DMS 273 (cell line): Measurements from ENCODE around the gene SENP8.
"Not testable (repeated sequence)": the region's sequence is repeated elsewhere in the genome, so short reads cannot be mapped to it uniquely, and the experiment has no call there.

Experiments
- DNase-seq: peaks from one replicate; lab custom pipeline; 2025; ENCODE audit not compliant: unreplicated experiment; lab: John Stamatoyannopoulos, UW

Gene SENP8

DNA sequence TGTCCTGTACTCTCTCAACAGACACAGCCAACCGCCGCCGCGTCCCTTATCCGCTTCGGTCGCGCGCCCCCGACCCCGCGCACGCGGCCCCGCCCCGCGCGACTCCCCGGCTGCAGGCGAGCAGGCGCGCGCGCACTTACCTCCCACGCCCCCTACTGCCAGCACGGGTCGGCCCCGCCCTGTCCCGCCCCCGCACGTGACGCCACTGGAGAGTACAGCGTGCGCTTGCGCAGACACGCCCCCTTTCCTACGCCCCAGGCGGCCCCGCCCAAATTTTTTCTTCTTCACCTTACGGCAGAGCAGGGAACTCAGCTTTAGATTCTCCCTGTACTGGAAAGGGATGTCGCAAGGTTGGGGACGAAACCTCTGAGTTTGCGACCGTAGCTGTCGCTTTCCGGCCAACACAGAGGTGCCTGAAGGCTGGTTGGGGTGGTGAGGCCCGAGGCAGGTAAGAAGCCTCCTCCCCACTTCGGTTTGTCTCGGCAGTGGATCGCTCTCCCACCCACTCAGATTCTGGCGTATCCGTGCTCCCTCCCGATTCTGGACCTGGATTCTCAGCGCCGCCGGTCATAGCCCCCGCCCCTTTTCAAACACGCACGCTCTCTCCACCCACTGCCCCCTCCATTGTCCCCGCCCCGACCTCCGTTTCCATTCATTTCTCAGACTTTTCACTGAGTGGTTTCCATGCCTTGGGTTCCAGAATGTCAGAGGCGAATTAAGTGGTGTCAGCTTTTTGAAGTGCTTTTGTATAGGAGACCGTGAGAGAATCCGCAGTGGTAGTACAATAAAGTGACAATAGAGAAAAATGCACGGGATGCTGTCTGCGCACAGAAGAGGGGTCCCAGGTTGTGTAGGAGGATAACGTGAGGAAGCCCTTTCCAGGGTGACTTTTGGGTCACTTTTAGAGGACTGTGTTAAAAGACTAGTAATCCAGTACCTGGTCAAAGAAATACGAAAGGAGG is at the start of gene SENP8, which contains the start of gene MYO9A:
Gene SENP8 (plus strand): TSS at position 387 of the 962 bp plus-strand sequence. CDS start 21,221 bp downstream, outside the sequence.
Gene MYO9A (minus strand): TSS at position 134 of the 962 bp plus-strand sequence. CDS start 71,587 bp downstream, outside the sequence.
- DNase-seq, result peak; percentile 98

GRCh38 chr15:72068856-72069255 is 49.3 kb upstream of the SENP8 start:
- DNase-seq, result no peak

DNA sequence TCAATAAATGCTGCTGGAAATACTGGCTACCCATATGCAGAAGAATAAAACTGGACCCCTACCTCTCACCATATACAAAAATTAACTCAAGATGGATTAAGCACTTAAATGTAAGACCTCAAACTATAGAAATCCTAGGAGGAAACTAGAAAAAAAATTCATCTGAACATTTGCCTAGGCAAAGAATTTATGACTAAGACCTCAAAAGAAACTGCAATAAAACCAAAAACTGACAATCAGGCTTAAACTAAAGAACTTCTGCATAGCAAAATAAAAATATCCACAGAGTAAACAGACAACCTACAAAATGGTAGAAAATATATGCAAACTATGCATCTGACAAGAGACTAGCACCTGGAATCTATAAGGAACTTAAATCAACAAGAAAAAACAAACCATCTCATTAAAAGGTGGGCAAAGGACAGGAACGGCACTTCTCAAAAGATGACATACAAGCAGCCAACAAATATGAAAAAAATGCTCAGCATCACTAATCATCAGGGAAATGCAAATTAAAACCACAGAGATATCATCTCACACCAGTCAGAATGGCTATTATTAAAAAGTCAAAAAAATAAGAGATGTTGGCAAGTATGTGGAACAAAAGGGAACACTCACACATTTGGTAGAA is 47.3 kb upstream of the SENP8 start:
- DNase-seq, result no peak

DNA sequence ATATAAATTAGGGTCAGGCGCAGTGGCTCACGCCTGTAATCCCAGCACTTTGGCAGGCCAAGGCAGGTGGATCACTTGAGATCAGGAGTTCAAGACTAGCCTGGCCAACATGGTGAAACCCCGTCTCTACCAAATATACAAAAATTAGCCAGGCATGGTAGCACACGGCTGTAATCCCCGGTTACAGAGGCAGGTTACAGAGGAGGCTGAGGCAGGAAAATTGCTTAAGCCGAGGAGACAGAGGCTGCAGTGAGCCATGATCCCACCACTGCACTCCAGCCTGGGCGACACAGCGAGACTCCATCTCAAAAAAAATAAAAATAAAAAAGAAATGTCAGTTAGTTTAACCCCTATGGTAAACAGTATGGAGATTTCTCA is 46.8 kb upstream of the SENP8 start:
- DNase-seq, result not testable (repeated sequence)

DNA sequence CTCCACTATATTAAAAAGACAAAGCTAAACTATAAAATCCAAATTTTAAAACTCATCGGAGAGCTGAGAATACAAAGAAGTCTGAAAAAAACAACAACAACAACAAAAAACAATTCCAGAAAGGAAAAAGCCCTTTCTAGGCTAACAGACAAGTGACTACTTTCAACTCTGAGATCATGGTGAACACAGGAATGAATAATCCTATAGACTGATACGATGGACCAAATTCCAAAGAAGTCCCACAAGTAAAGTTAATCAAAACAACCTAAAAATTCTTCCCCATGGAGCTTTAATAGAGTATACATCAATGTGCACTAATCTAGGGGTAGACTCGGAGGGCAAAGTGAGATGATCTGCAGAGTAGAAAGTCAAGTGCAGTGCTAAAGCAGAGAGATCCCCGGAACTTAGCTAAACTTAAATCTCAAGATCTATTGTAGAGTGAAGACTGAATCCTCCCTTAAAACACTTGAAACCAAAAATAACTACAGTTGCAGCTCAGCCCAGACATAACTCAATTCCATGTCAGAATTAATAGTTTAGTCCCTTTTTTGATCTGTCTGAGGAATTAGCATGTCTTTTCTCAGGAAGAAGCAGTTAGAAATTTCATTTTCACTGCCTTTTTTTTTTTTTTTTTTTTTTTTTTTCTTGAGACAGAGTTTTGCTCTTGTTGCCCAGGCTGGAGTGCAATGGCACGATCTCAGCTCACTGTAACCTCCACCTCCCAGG is 43.7 kb upstream of the SENP8 start:
- no peak for DNase-seq

- no peak for DNase-seq
Measured at GRCh38 chr15:72077950-72078349, 40.3 kb upstream of the SENP8 start.

- no peak for DNase-seq
Measured at GRCh38 chr15:72078887-72079286, 39.3 kb upstream of the SENP8 start.

DNA sequence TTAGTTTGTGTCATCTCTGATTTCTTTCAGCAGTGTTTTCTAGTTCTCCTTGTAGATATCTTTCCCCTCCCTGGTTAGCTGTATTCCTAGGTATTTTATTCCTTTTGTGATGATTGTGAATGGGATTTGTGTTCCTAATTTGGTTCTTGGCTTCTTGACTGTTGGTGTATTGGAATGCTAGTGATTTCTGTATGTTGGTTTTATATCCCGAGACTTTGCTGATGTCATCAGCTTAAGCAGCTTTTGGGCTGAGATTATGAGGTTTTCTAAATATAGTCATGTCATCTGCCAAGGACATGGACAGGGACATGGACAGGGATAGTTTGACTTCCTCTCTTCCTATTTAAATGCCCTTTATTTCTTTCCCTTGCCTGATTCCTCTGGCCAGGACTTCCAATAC is 36.0 kb upstream of the SENP8 start:
- no peak for DNase-seq

DNA sequence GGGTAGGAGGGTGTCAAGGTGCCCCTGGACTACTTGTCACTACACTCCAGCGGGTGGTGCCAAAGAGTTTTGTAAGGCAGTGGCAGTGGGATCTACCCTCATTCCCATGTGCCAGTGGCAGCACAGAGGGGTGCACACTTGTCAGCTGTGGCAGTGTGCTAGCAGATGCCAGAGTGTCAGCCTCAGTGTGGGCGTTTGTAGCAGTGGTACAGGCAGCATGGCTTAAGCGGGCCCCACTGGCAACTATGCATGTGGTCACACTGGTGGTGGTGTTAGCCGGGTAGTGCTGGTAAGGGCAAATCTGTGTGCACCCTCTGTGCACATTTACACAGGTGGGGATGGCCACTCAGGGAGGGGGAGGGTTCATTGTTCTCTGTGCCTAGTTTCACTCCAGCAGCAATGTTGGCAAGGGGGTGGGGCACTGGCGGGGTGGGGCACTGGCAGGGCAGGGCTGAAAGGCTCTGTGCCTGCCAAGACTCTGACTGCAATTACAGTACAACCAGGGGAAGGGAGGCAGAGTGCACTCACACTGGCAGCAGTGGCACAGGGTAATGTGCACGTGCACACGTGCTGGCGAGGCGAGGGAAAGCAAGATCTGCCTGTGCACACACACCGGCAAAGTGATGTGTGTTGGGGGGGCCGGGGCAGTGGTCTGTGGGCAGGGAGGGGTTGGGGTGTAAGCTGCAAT is 32.0 kb upstream of the SENP8 start:
- no peak for DNase-seq

DNA sequence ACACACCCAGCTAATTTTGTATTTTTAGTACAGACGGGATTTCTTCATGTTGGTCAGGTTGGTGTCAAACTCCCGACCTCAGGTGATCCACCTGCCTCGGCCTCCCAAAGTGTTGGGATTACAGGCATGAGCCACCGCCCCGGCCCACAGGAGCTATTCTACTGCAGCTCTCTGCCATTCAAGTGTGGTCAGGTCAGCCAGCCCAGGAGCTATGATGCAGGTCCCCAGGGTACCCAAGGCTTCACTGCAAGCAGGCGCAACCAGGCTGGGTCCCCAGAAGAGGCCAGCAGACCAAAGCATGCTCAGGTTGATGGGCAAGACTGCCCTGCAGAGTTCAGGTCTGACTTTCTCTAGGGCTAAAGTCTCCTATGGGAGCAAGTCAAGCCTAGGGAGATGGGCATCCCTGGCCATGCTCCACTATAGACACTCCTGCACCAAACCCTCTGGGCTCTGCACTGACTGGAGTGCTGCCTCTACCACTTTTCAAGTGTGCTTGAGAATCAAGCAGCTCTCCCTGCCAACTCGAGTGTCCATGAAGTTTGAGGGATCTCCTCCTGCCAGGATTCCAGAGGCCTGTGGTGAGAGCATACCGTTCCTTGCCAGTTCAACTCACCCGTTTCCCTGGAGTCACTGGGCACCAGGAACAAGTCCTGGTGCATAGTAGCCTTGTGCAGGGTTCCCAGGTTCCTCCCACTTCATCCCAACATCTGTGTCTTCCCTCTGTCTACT is 31.1 kb upstream of the SENP8 start:
- DNase-seq, result no peak

GRCh38 chr15:72092006-72092405 is 26.2 kb upstream of the SENP8 start:
- peak; percentile 8 for DNase-seq

DNA sequence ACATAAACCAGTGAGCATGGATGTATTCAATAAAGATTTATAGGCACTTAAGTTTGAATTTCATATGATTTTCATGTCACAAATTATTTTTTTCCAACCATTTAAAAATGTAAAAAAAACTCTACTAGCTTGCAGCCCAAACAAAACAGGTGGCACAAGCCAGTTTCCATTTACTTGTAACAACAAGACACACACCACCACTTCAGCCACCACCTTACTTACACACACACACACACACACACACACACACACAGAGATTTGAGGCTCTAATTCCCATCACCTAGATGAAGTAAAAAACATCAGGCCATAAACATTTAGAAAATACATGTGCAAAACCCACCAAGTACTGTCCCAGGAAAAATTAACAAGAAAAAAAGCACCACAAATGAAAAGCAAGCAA is 25.5 kb upstream of the SENP8 start:
- no peak for DNase-seq

DNA sequence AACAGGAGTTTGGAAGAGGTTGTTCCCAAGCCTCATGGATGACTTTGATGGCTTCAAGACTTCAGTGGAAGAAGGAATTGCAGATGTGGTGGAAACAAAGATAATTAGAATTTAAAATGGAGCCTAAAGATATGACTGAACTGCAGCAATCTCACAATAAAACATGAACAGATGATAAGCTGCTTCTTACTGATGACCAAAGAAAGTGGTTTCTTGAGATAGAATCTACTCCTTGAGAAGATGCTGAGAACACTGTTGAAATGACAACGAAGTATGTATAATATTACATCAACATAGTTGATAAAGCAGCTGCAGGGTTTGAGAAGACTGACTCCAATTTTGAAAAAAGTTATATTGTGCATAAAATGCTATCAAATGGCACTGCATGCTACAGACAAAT is 21.4 kb upstream of the SENP8 start:
- no peak for DNase-seq

DNA sequence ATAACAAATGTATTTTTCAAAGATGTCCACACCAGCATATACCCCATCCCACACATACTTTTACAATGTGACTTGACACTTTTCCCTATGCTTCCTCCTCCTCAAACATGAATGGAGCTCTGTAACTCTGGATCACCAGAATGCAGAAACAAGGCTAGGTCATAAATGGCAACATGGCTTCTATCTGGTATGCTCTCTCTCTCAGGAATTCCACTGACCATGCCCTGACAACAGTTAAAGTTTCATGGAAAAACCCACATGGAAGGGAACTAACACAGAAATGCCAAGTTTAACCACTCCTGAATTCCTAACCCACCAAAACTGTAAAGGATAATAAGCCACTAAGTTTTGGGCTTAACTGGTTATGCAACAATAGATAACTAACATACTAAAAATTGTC is 20.2 kb upstream of the SENP8 start:
- no peak for DNase-seq

DNA sequence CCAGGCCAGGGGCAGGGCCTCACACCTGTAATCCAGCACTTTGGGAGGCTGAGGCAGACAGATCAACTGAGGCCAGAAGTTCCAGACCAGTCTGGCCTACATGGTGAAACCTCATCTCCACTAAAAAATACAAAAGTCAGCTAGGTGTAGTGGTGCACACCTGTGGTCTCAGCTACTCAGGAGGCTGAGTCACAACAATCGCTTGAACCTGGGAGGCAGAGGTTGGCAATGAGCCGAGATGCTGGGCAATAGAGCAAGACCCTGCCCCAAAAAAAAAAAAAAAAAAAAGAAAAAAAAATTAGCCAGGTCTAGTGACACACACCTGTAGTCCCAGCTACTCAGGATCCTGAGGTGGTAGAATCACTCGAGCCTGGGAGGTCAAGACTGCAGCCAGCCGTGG is 19.0 kb upstream of the SENP8 start:
- no peak for DNase-seq

- not testable (repeated sequence) for DNase-seq
Measured at GRCh38 chr15:72100551-72100950, 17.7 kb upstream of the SENP8 start.

- DNase-seq, result no peak
Measured at GRCh38 chr15:72105111-72105510, 13.1 kb upstream of the SENP8 start.

- DNase-seq, result no peak
Measured at GRCh38 chr15:72106068-72106467, 12.1 kb upstream of the SENP8 start.

- no peak for DNase-seq
Measured at GRCh38 chr15:72110355-72110754, 7.8 kb upstream of the SENP8 start.

GRCh38 chr15:72112116-72112515 is 6.1 kb upstream of the SENP8 start:
- no peak for DNase-seq
